HCT116 (cell line): Measurements from ENCODE around the gene MINK1. TPM values are rescaled to one million over a fixed set of nuclear protein-coding genes. Genes with fewer than 3 reads are reported as not detected.

ENCODE experiments used
- ATAC-seq: fragments of 200-7000 bp; cut with Tn5 transposase; 2 replicates; pipeline ENCODE4 v1.9.1; 2020; ENCODE audit warnings: mild to moderate bottlenecking, moderate library complexity
- BruUV-seq: library from RNA; stranded (reverse); fragments of 400-500 nt; replicated peaks from 2 replicates; lab custom pipeline; 2021; lab: Mats Ljungman, UMichigan
- CTCF ChIA-PET: fragments of 300-600 bp; sonication (Branson Sonifier 250); formaldehyde crosslinking; loops from one replicate; lab custom pipeline; 2021; ENCODE audit warnings: antibody characterized with exemption; lab: Charles Lee
- POLR2A ChIA-PET: fragments of 300-600, 350-600 bp; sonication (Branson Sonifier 250); formaldehyde crosslinking; loops from one replicate; lab custom pipeline; 2021; ENCODE audit warnings: antibody characterized with exemption; lab: Charles Lee
- RAD21 ChIA-PET, 2 experiments: fragments of 300-600 bp; sonication (Branson Sonifier 250); formaldehyde crosslinking; loops; one replicate each; lab custom pipeline; 2023; ENCODE audit warnings: low total read pairs in 2 of 2; ENCODE audit not compliant: uncharacterized antibody in 2 of 2, unreplicated experiment in 2 of 2, low non-redundant PET in 1 of 2; lab: Charles Lee
- DNase-seq: peaks from one replicate; pipeline ENCODE4 v3.0.0-alpha.2; 2010; ENCODE audit warnings: low read depth, low spot score
- H2AFZ ChIP-seq: fragments of 200-600 bp; shearing (Covaris generic), sonication (generic); 2 replicates; pipeline ENCODE4 v1.6.1; 2017; ENCODE audit warnings: low read depth, mixed run types, mixed read lengths, antibody characterized with exemption, low read length; ENCODE audit not compliant: poor library complexity, severe bottlenecking
- H3K27ac ChIP-seq: 2 replicates; pipeline ENCODE4 v1.5.1; 2012; ENCODE audit warnings: low read depth, low read length
- H3K27me3 ChIP-seq: fragments of 200-600 bp; sonication (generic); 2 replicates; pipeline ENCODE4 v1.6.1; 2016; ENCODE audit warnings: mixed run types, low read length, mixed read lengths; ENCODE audit not compliant: insufficient read depth
- H3K36me3 ChIP-seq, 2 experiments: fragments of 200-500 bp in 1 of 2; fragments of 200-600 bp in 1 of 2; sonication (Bioruptor generic) in 1 of 2; sonication (generic) in 1 of 2; 2 replicates each; pipeline versions ENCODE4 v1.5.1 to v1.6.1; 2014 to 2016; ENCODE audit warnings: low read length in 2 of 2, inconsistent platforms in 1 of 2, mixed read lengths in 1 of 2, mixed run types in 1 of 2; ENCODE audit not compliant: insufficient read depth in 2 of 2, control insufficient read depth in 1 of 2
- H3K4me1 ChIP-seq, 2 experiments: fragments of 200-600 bp in 1 of 2; sonication (generic) in 1 of 2; 2 replicates each; pipeline versions ENCODE4 v1.5.1 to v1.6.1; 2012 to 2017; ENCODE audit warnings: low read length in 2 of 2, inconsistent platforms in 1 of 2, mild to moderate bottlenecking in 1 of 2, mixed read lengths in 1 of 2, mixed run types in 1 of 2, moderate library complexity in 1 of 2; ENCODE audit not compliant: insufficient read depth in 2 of 2, control insufficient read depth in 1 of 2
- H3K4me2 ChIP-seq: fragments of 200-600 bp; sonication (generic); 2 replicates; pipeline ENCODE4 v1.6.1; 2017; ENCODE audit warnings: mixed run types, low read length, mixed read lengths
- H3K4me3 ChIP-seq, 2 experiments: fragments of 200-600 bp in 1 of 2; sonication (generic) in 1 of 2; replicated peaks in 1 of 2; 2 replicates each; pipeline ENCODE4 v1.5.1; 2011 to 2016; ENCODE audit warnings: low read length in 2 of 2, control low read depth in 1 of 2, low read depth in 1 of 2, mild to moderate bottlenecking in 1 of 2, mixed read lengths in 1 of 2, mixed run types in 1 of 2
- H3K79me2 ChIP-seq: fragments of 200-600 bp; sonication (generic); 2 replicates; pipeline ENCODE4 v1.6.1; 2017; ENCODE audit warnings: mild to moderate bottlenecking, mixed run types, low read length, moderate library complexity, mixed read lengths; ENCODE audit not compliant: insufficient read depth
- H3K9ac ChIP-seq: fragments of 200-600 bp; sonication (generic); 2 replicates; pipeline ENCODE4 v1.6.1; 2016; ENCODE audit warnings: low read length, mixed read lengths
- H3K9me2 ChIP-seq: fragments of 200-600 bp; sonication (generic), shearing (Covaris generic); 2 replicates; pipeline ENCODE4 v1.6.1; 2017; ENCODE audit warnings: mixed run types, mild to moderate bottlenecking, moderate library complexity; ENCODE audit not compliant: insufficient read depth
- H3K9me3 ChIP-seq, 2 experiments: fragments of 200-500 bp in 1 of 2; fragments of 200-600 bp in 1 of 2; sonication (Bioruptor generic) in 1 of 2; sonication (generic) in 1 of 2; 2 replicates each; pipeline ENCODE4 v1.6.1; 2014 to 2017; ENCODE audit warnings: low read length in 2 of 2, mixed read lengths in 2 of 2, inconsistent platforms in 1 of 2, low read depth in 1 of 2, mild to moderate bottlenecking in 1 of 2, mixed run types in 1 of 2, moderate library complexity in 1 of 2; ENCODE audit not compliant: control insufficient read depth in 1 of 2, insufficient read depth in 1 of 2
- H4K20me1 ChIP-seq: fragments of 200-600 bp; sonication (generic), shearing (Covaris generic); 2 replicates; pipeline ENCODE4 v1.6.1; 2017; ENCODE audit warnings: mixed run types, mild to moderate bottlenecking, moderate library complexity; ENCODE audit not compliant: insufficient read depth
- ATF3 ChIP-seq: IDR thresholded peaks from 2 replicates; pipeline ENCODE4 v1.6.1; 2012
- CEBPB ChIP-seq: IDR thresholded peaks from 2 replicates; pipeline ENCODE4 v1.6.1; 2012; ENCODE audit warnings: low read depth
- EGR1 ChIP-seq: IDR thresholded peaks from 2 replicates; pipeline ENCODE4 v1.6.1; 2012; ENCODE audit warnings: low read depth
- EZH2 ChIP-seq: fragments of 200-600 bp; sonication (generic); IDR thresholded peaks from 2 replicates; pipeline ENCODE4 v1.6.1; 2017; ENCODE audit warnings: antibody characterized with exemption, mixed run types
- REST ChIP-seq: IDR thresholded peaks from 2 replicates; pipeline ENCODE4 v1.6.1; 2012; ENCODE audit warnings: low read depth
- SIN3A ChIP-seq: IDR thresholded peaks from 2 replicates; pipeline ENCODE4 v1.6.1; 2012; ENCODE audit warnings: low read depth
- SP1 ChIP-seq: IDR thresholded peaks from 2 replicates; pipeline ENCODE4 v1.6.1; 2012; ENCODE audit warnings: low read depth
- ZFX ChIP-seq: fragments of 450-650 bp; IDR thresholded peaks from 2 replicates; pipeline ENCODE4 v1.6.1; 2017
- ZNF274 ChIP-seq: fragments of 200-500 bp; sonication (Bioruptor generic); IDR thresholded peaks from 2 replicates; pipeline ENCODE4 v1.6.1; 2014; ENCODE audit warnings: mild to moderate bottlenecking, low read depth, low read length, inconsistent platforms
- intact Hi-C: fragments of 100-400 bp; cut with micrococcal nuclease; formaldehyde crosslinking; loops from 2 replicates; pipeline ENCODE4 v1.10.0; 2022
- total RNA-seq: library from RNA; stranded (reverse); gene quantifications from one replicate; pipeline ENCODE4 v1.2.1, GENCODE V29; 2021; ENCODE audit not compliant: unreplicated experiment

The MINK1 gene
- total RNA-seq, 1 experiment from 2014 or later = 85.2 TPM

DNA sequence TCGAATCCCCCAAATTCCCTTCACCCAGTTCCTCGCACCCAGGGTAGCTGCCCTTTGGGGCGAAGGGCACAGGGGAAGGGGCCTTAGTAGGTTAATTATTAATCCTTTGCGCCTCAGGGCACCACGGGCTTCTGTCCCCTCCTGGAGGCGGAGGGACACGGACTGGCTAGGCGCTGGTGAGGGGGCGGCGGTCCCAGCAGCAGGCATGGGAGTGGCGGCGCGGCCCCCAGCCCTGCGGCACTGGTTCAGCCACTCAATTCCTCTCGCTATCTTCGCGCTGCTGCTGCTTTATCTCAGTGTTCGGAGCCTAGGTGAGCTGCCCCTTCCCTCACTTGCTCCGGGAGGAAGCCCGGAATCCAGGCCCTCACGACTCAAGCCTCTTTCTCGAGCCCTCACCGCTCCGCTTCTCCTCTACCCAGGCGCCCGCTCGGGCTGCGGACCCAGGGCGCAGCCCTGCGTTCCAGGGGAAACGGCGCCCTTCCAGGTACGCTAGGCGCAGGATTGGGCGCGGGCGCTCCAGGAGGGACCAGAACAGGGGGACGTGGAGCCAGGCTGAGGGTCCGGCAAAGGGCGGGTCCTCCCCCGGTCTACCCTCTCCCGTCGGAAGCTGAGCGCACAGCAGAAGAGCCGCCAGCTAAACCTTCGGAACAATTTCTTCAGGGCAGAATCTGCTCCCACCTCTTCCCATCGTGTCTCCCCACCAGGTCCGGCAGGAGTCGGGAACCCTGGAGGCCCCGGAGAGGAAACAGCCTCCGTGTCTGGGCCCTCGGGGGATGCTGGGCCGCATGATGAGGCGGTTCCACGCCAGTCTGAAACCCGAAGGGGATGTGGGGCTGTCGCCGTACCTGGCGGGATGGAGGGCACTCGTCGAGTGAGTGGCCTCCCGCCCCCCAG, 44.1 kb upstream of the MINK1 start, which contains the start of gene GLTPD2:
Gene GLTPD2 (plus strand): TSS at position 158 of the 894 bp plus-strand sequence. CDS start 48 bp downstream, at position 206.
- H4K20me1 ChIP-seq = no peaks in the 10 kb centered on the region
- peak within 1 kb of the TSS; percentile 92 for H3K4me2 ChIP-seq
- intact Hi-C loops = no loop called here
- TF ChIP-seq ZNF274 (no peak), REST (no peak), EZH2 (no peak), CEBPB (no peak), EGR1 (no peak), ZFX (no peak), SP1 (no peak), ATF3 (no peak), SIN3A (no peak)
- no peaks in the 10 kb centered on the region for H3K36me3 ChIP-seq
- H3K27me3 ChIP-seq = no peaks in the 10 kb centered on the region
- no peak within 1 kb of the TSS for H2AFZ ChIP-seq
- no peak for DNase-seq
- no TSS peak for BruUV-seq
- no peaks in the 10 kb centered on the region for H3K9me3 ChIP-seq
- H3K9me2 ChIP-seq = no peaks in the 10 kb centered on the region
- H3K9ac ChIP-seq = peak within 1 kb of the TSS; percentile 79
- ChIA-PET POLR2A (interaction anchor here (1.3 kb wide), 1 partner anchor 18 kb away, joined by 5 read pairs; the partner anchor contains the start of gene PLD2), RAD21 (interaction anchor here (1.4 to 1.5 kb wide), 2 partner anchors 58 to 79 kb away, joined by 4 to 6 read pairs; partner anchors contain the start of genes ARRB2 (in 1 of the 2) and MED11 (in 1 of the 2)), CTCF (interaction anchor here (1.2 to 3.6 kb wide), 12 partner anchors 10 to 222 kb away, joined by 3 to 19 read pairs (median 6); partner anchors contain the start of genes ARRB2, CHRNE, MED11 and PLD2)
- no peak for ATAC-seq
- H3K79me2 ChIP-seq = peaks cover 8% of the 10 kb centered on the region; the same call in 1 of the 2 replicates
- H3K4me1 ChIP-seq = peaks cover 25 to 36% of the 10 kb centered on the region in 2 experiments
- peak within 1 kb of the TSS; percentile 61 to 66 for H3K4me3 ChIP-seq
- H3K27ac ChIP-seq = peak within 1 kb of the TSS; percentile 98
